K562 (cell line): Measurements from ENCODE around the gene SKP2.

Experiments
- NFIC ChIP-seq: fragments of 450-650 bp; IDR thresholded peaks from 2 replicates; pipeline ENCODE4 v1.6.1; 2017; ENCODE audit warnings: mild to moderate bottlenecking, inconsistent platforms
- TF ChIP-seq, protein P1 (sequence below), 2 experiments: fragments of 450-650 bp; IDR thresholded peaks; 2 replicates each; pipeline ENCODE4 v1.6.1; 2016
- TF ChIP-seq, protein P2 (sequence below), 3 experiments: IDR thresholded peaks in 2 of 3; conservative IDR thresholded peaks in 1 of 3; 2 replicates each; pipeline ENCODE4 v1.5.1; 2011 to 2012; ENCODE audit warnings: low read length in 3 of 3, mild to moderate bottlenecking in 3 of 3, control low read depth in 2 of 3, improper control_type of control experiment in 1 of 3, inconsistent platforms in 1 of 3, low read depth in 1 of 3, mixed read lengths in 1 of 3, moderate library complexity in 1 of 3; ENCODE audit not compliant: insufficient read depth in 2 of 3

DNA sequence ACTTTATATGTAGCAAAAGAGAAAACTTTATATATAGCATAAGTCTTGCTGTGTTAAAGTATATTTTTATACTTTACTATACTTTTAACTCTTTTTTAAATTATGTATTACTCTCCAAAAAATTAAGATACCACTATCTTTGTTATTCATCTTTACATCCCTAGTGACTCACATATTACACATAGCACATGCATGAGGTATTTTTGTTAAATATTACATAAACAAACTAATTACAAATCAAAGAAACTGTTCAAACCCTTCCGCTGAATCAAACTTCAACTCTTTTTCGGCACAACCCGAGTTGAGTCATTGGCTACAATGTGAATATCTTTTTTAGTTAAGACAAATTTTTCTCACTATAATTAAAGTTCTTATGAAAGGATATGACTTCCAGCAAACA is 57.8 kb downstream of the SKP2 start:
- TF ChIP-seq, protein P1, sequence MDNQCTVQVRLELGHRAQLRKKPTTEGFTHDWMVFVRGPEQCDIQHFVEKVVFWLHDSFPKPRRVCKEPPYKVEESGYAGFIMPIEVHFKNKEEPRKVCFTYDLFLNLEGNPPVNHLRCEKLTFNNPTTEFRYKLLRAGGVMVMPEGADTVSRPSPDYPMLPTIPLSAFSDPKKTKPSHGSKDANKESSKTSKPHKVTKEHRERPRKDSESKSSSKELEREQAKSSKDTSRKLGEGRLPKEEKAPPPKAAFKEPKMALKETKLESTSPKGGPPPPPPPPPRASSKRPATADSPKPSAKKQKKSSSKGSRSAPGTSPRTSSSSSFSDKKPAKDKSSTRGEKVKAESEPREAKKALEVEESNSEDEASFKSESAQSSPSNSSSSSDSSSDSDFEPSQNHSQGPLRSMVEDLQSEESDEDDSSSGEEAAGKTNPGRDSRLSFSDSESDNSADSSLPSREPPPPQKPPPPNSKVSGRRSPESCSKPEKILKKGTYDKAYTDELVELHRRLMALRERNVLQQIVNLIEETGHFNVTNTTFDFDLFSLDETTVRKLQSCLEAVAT (IDR thresholded peaks at IDR 0.05), result no peak
- TF ChIP-seq, protein P2, sequence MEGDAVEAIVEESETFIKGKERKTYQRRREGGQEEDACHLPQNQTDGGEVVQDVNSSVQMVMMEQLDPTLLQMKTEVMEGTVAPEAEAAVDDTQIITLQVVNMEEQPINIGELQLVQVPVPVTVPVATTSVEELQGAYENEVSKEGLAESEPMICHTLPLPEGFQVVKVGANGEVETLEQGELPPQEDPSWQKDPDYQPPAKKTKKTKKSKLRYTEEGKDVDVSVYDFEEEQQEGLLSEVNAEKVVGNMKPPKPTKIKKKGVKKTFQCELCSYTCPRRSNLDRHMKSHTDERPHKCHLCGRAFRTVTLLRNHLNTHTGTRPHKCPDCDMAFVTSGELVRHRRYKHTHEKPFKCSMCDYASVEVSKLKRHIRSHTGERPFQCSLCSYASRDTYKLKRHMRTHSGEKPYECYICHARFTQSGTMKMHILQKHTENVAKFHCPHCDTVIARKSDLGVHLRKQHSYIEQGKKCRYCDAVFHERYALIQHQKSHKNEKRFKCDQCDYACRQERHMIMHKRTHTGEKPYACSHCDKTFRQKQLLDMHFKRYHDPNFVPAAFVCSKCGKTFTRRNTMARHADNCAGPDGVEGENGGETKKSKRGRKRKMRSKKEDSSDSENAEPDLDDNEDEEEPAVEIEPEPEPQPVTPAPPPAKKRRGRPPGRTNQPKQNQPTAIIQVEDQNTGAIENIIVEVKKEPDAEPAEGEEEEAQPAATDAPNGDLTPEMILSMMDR (IDR thresholded peaks at IDR 0.05 in 2 of 3, conservative IDR thresholded peaks at IDR 0.05 in 1 of 3; ENCODE audit: insufficient read depth in 2 of 3, low read depth in 1 of 3, low read length in 3 of 3), result no peak
- TF ChIP-seq NFIC, result no peak
